Gastrocnemius medialis (tissue), 4 donors: ENCODE measurements around the gene SYCN.

ENCODE experiments used
- CTCF ChIP-seq, 5 experiments: fragments of 450-650 bp in 3 of 5; fragments of 200-600 bp in 2 of 5; sonication (generic) in 2 of 5; IDR thresholded peaks in 4 of 5; conservative IDR thresholded peaks in 1 of 5; 1 replicate in 4 of 5; 2 replicates in 1 of 5; pipeline ENCODE4 v1.5.1; 2016 to 2019; ENCODE audit warnings: antibody characterized with exemption in 5 of 5, mild to moderate bottlenecking in 3 of 5, moderate library complexity in 3 of 5
- POLR2A ChIP-seq, 2 donors: fragments of 450-650 bp; IDR thresholded peaks; one replicate each; pipeline ENCODE4 v1.6.1; 2017; ENCODE audit warnings: antibody characterized with exemption in 2 of 2, mild to moderate bottlenecking in 2 of 2, moderate library complexity in 2 of 2

DNA sequence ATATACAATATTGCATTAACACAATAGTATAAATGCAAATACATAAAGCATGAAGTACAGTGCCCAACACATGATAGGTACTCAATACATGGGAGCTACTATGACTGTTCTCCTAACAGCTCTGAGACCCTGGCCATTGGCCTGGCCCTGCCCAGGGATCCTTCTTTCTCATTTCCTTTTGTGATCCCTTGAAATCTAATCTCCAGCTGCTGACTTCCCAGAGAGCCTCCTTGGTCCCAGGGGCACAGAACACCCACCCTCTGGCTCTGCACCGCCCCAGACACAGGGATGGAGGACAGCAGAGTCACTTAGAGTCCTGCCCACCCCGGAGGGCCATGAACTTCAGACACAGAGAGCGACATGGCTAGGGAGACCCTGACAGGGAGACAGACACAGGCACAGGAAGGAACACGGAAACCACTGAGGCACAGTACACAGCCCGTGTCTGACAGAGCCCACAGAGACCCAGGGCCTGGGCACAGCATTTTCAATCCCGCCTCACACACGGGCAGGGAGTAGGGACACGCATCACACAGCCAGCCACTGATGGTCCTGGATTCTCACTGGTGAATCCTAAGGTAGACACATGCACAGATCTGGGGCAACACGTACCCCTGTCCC, 4.2 kb upstream of the SYCN start:
- TF ChIP-seq CTCF (IDR thresholded peaks at IDR 0.05 in 4 of 5, conservative IDR thresholded peaks at IDR 0.05 in 1 of 5), result no peak
- TF ChIP-seq POLR2A (IDR thresholded peaks at IDR 0.05), result no peak
